KBM-7 (cell line): ENCODE results near the gene ICA1.

Source experiments
- DNase-seq: peaks from one replicate; pipeline ENCODE4 v3.0.0-alpha.2; 2015
- in situ Hi-C: fragments of 300-500 bp; cut with MboI; formaldehyde crosslinking; loops from 2 replicates; pipeline ENCODE4 v1.14.3; 2020; ENCODE audit warnings: low sequenced_read_pairs, low pct_unique_long_range_greater_than_20kb, mixed read lengths

Gene ICA1

GRCh38 chr7:8210845-8211724 lies 50.9 kb downstream of the ICA1 start:
- in situ Hi-C loops, result loop anchor here (25.0 kb wide), 1 partner anchor 549 kb away; no protein-coding TSS in a partner anchor
- DNase-seq, result no peak

- no peak for DNase-seq
- in situ Hi-C loops, result loop anchor here (25.0 kb wide), 1 partner anchor 547 kb away; no protein-coding TSS in a partner anchor
Observed at GRCh38 chr7:8209353-8209752, 52.6 kb downstream of the ICA1 start.

- in situ Hi-C loops, result loop anchor here (25.0 kb wide), 1 partner anchor 547 kb away; no protein-coding TSS in a partner anchor
- no peak for DNase-seq
Observed at GRCh38 chr7:8208816-8209215, 53.2 kb downstream of the ICA1 start.

GRCh38 chr7:8206956-8207355 lies 55.0 kb downstream of the ICA1 start:
- in situ Hi-C loops, result loop anchor here (25.0 kb wide), 1 partner anchor 545 kb away; no protein-coding TSS in a partner anchor
- DNase-seq, result no peak

- in situ Hi-C loops, result loop anchor here (25.0 kb wide), 1 partner anchor 543 kb away; no protein-coding TSS in a partner anchor
Observed at GRCh38 chr7:8205537-8205936, 56.4 kb downstream of the ICA1 start.

GRCh38 chr7:8205031-8205387 lies 57.0 kb downstream of the ICA1 start:
- DNase-seq, result no peak

More at GRCh38 chr7:8205537-8205936, 56.4 kb downstream of the ICA1 start:
- no peak for DNase-seq

GRCh38 chr7:8204339-8205030 lies 57.5 kb downstream of the ICA1 start:
- no peak for DNase-seq

More at GRCh38 chr7:8205031-8205387, 57.0 kb downstream of the ICA1 start:
- in situ Hi-C loops, result loop anchor here (25.0 kb wide), 1 partner anchor 543 kb away; no protein-coding TSS in a partner anchor

GRCh38 chr7:8201846-8202441 lies 60.0 kb downstream of the ICA1 start:
- DNase-seq, result peak; percentile 72
- in situ Hi-C loops, result loop anchor here (25.0 kb wide), 1 partner anchor 540 kb away; no protein-coding TSS in a partner anchor

More at GRCh38 chr7:8204339-8205030, 57.5 kb downstream of the ICA1 start:
- in situ Hi-C loops, result loop anchor here (25.0 kb wide), 1 partner anchor 542 kb away; no protein-coding TSS in a partner anchor

- in situ Hi-C loops, result loop anchor here (25.0 kb wide), 1 partner anchor 538 kb away; no protein-coding TSS in a partner anchor
- DNase-seq, result no peak
Observed at GRCh38 chr7:8200717-8201116, 61.2 kb downstream of the ICA1 start.

- DNase-seq, result peak; percentile 45
Observed at GRCh38 chr7:8200316-8200715, 61.7 kb downstream of the ICA1 start.

GRCh38 chr7:8197994-8198698 lies 63.8 kb downstream of the ICA1 start:
- in situ Hi-C loops, result no loop called here
- DNase-seq, result no peak

More at GRCh38 chr7:8200316-8200715, 61.7 kb downstream of the ICA1 start:
- in situ Hi-C loops, result loop anchor here (25.0 kb wide), 1 partner anchor 538 kb away; no protein-coding TSS in a partner anchor

- DNase-seq, result no peak
- in situ Hi-C loops, result no loop called here
Observed at GRCh38 chr7:8192897-8193296, 69.1 kb downstream of the ICA1 start.

- in situ Hi-C loops, result no loop called here
- DNase-seq, result peak; percentile 49
Observed at GRCh38 chr7:8190119-8190895, 71.7 kb downstream of the ICA1 start.

- no peak for DNase-seq
- in situ Hi-C loops, result no loop called here
Observed at GRCh38 chr7:8189625-8190024, 72.3 kb downstream of the ICA1 start.

GRCh38 chr7:8185926-8186683 lies 75.9 kb downstream of the ICA1 start:
- DNase-seq, result peak; percentile 65
- in situ Hi-C loops, result no loop called here

GRCh38 chr7:8184221-8184620 lies 77.7 kb downstream of the ICA1 start:
- in situ Hi-C loops, result no loop called here
- no peak for DNase-seq

GRCh38 chr7:8179486-8179885 lies 82.5 kb downstream of the ICA1 start:
- DNase-seq, result no peak
- in situ Hi-C loops, result no loop called here
